OCI-LY1 (cell line): ENCODE measurements around the gene GC.

Experiments used
- H2AFZ ChIP-seq: fragments of 200-600 bp; sonication (generic), shearing (Covaris generic); 2 replicates; pipeline ENCODE4 v1.6.0; 2014; ENCODE audit warnings: antibody characterized with exemption, mild to moderate bottlenecking, low read length
- H3F3A ChIP-seq: fragments of 200-600 bp; sonication (generic), shearing (Covaris generic); 2 replicates; pipeline ENCODE4 v1.6.0; 2014; ENCODE audit warnings: mild to moderate bottlenecking, antibody characterized with exemption, low read length, moderate library complexity; ENCODE audit not compliant: insufficient read depth
- H3K27ac ChIP-seq: fragments of 200-600 bp; sonication (generic); 2 replicates; pipeline ENCODE4 v1.5.1; 2014; ENCODE audit warnings: low read length, mixed run types, mild to moderate bottlenecking, low read depth; ENCODE audit not compliant: poor library complexity, severe bottlenecking
- H3K27me3 ChIP-seq: fragments of 200-600 bp; sonication (generic); 2 replicates; pipeline ENCODE4 v1.6.0; 2014; ENCODE audit warnings: antibody characterized with exemption, mild to moderate bottlenecking, low read length, moderate library complexity; ENCODE audit not compliant: insufficient read depth
- H3K36me3 ChIP-seq: fragments of 200-600 bp; sonication (generic); 2 replicates; pipeline ENCODE4 v1.6.1; 2014; ENCODE audit warnings: mild to moderate bottlenecking, antibody characterized with exemption, low read length, moderate library complexity, mixed read lengths; ENCODE audit not compliant: insufficient read depth
- H3K4me1 ChIP-seq: fragments of 200-600 bp; sonication (generic); 2 replicates; pipeline ENCODE4 v1.5.1; 2014; ENCODE audit warnings: mild to moderate bottlenecking, low read length, moderate library complexity; ENCODE audit not compliant: insufficient read depth, severe bottlenecking
- H3K4me2 ChIP-seq: fragments of 200-600 bp; sonication (generic), shearing (Covaris generic); 2 replicates; pipeline ENCODE4 v1.6.1; 2014; ENCODE audit warnings: low read length
- H3K4me3 ChIP-seq: fragments of 200-600 bp; sonication (generic); 2 replicates; pipeline ENCODE4 v1.5.1; 2014; ENCODE audit warnings: low read length, low read depth, mild to moderate bottlenecking, mixed read lengths; ENCODE audit not compliant: poor library complexity, severe bottlenecking
- H3K79me2 ChIP-seq: fragments of 200-600 bp; shearing (Covaris generic); 2 replicates; pipeline ENCODE4 v1.6.1; 2016; ENCODE audit warnings: mixed run types, low read length, mixed read lengths; ENCODE audit not compliant: insufficient read depth
- H3K9ac ChIP-seq: fragments of 200-600 bp; sonication (generic), shearing (Covaris generic); 2 replicates; pipeline ENCODE4 v1.6.1; 2014; ENCODE audit warnings: mild to moderate bottlenecking, low read length, mixed read lengths
- H3K9me2 ChIP-seq: fragments of 200-600 bp; sonication (generic), shearing (Covaris generic); 2 replicates; pipeline ENCODE4 v1.6.1; 2014; ENCODE audit warnings: low read depth, mild to moderate bottlenecking, low read length, mixed read lengths
- H3K9me3 ChIP-seq: fragments of 200-600 bp; shearing (Covaris generic); 2 replicates; pipeline ENCODE4 v1.6.1; 2014; ENCODE audit warnings: low read length, mixed read lengths
- H4K20me1 ChIP-seq: fragments of 200-600 bp; sonication (generic), shearing (Covaris generic); 2 replicates; pipeline ENCODE4 v1.6.0; 2016; ENCODE audit warnings: mild to moderate bottlenecking, low read length; ENCODE audit not compliant: insufficient read depth
- CTCF ChIP-seq: fragments of 200-600 bp; sonication (generic), shearing (Covaris generic); IDR thresholded peaks from 2 replicates; pipeline ENCODE4 v1.5.1; 2017; ENCODE audit warnings: mild to moderate bottlenecking, antibody characterized with exemption, low read length, moderate library complexity, mixed read lengths
- EZH2 ChIP-seq: fragments of 200-600 bp; sonication (generic), shearing (Covaris generic); IDR thresholded peaks from 2 replicates; pipeline ENCODE4 v1.8.0; 2017; ENCODE audit warnings: borderline replicate concordance, mixed run types, mild to moderate bottlenecking, antibody characterized with exemption, low read length, moderate library complexity, mixed read lengths

GC gene

GRCh38 chr4:71830497-71831190 is 46.8 kb upstream of the GC start:
- Histone ChIP-seq H2AFZ (no peak overlapping the region), H3K27ac (no peak overlapping the region), H3K9ac (no peak overlapping the region), H3K79me2 (no peaks in the 10 kb centered on the region), H3K9me3 (no peaks in the 10 kb centered on the region), H3K4me1 (no peaks in the 10 kb centered on the region), H3F3A (no peaks in the 10 kb centered on the region), H3K4me3 (no peak overlapping the region), H3K4me2 (no peak overlapping the region), H3K36me3 (no peaks in the 10 kb centered on the region), H3K27me3 (no peaks in the 10 kb centered on the region), H4K20me1 (no peaks in the 10 kb centered on the region), H3K9me2 (no peaks in the 10 kb centered on the region)
- TF ChIP-seq CTCF, result no peak
- TF ChIP-seq EZH2, result no peak

GRCh38 chr4:71828470-71828869 is 44.6 kb upstream of the GC start:
- H3K36me3 ChIP-seq, result no peaks in the 10 kb centered on the region
- H3K9me3 ChIP-seq, result no peaks in the 10 kb centered on the region
- H3K27me3 ChIP-seq, result no peaks in the 10 kb centered on the region
- H3K27ac ChIP-seq, result no peak overlapping the region
- H3K9me2 ChIP-seq, result no peaks in the 10 kb centered on the region
- no peak overlapping the region for H3K9ac ChIP-seq
- H4K20me1 ChIP-seq, result no peaks in the 10 kb centered on the region
- H3K79me2 ChIP-seq, result no peaks in the 10 kb centered on the region
- H3F3A ChIP-seq, result no peaks in the 10 kb centered on the region
- no peak overlapping the region for H3K4me3 ChIP-seq
- no peaks in the 10 kb centered on the region for H3K4me1 ChIP-seq
- no peak for TF ChIP-seq EZH2
- no peak for TF ChIP-seq CTCF
- H2AFZ ChIP-seq, result no peak overlapping the region
- H3K4me2 ChIP-seq, result no peak overlapping the region

GRCh38 chr4:71827826-71828225 is 43.9 kb upstream of the GC start:
- Histone ChIP-seq H3K79me2 (no peaks in the 10 kb centered on the region), H3K9me2 (no peaks in the 10 kb centered on the region), H3K4me2 (no peak overlapping the region), H3K4me1 (no peaks in the 10 kb centered on the region), H3K4me3 (no peak overlapping the region), H3K9me3 (no peaks in the 10 kb centered on the region), H3K27ac (no peak overlapping the region), H4K20me1 (no peaks in the 10 kb centered on the region), H3K27me3 (no peaks in the 10 kb centered on the region), H3K36me3 (no peaks in the 10 kb centered on the region), H3K9ac (no peak overlapping the region), H2AFZ (no peak overlapping the region), H3F3A (no peaks in the 10 kb centered on the region)
- TF ChIP-seq EZH2 (no peak), CTCF (no peak)
